Lower leg skin (tissue), 3 donors: ENCODE data around the gene LIMK1.

Experiments used
- POLR2A ChIP-seq, 2 donors: fragments of 450-650 bp; IDR thresholded peaks; one replicate each; pipeline ENCODE4 v1.6.1; 2016 to 2017; ENCODE audit warnings: antibody characterized with exemption in 2 of 2, mild to moderate bottlenecking in 1 of 2, moderate library complexity in 1 of 2
- TF ChIP-seq, protein P1 (sequence below), 3 donors: fragments of 450-650 bp; IDR thresholded peaks; one replicate each; pipeline ENCODE4 v1.5.1; 2016; ENCODE audit warnings: antibody characterized with exemption in 3 of 3, mild to moderate bottlenecking in 3 of 3, moderate library complexity in 2 of 3

DNA sequence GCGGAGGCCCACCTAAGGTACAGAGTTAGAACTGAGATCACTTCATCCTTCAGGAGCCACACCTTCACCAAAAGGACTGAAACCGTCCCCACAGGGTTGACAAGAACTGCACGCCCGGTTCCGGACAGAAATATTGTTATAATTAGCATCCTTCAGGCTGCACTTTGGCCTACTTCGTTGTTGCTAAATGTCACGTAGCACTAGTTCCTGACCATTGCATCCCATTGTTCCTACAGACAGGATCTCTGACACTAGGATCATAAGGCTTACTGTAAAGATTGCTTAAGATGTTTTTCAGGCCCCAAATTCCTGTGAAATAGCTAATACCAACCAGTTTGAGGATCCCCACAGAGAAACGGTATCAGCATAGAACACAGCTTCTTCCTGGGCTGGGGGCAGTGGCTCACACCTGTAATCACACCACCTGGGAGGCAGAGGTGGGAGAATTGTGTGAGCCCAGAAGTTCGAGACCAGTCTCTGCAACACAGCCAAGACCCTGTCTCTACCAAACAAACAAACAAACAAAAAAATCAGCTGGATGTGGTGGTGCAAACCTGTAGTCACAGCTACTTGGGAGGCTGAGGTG, 72.3 kb downstream of the LIMK1 start:
- TF ChIP-seq, protein P1, sequence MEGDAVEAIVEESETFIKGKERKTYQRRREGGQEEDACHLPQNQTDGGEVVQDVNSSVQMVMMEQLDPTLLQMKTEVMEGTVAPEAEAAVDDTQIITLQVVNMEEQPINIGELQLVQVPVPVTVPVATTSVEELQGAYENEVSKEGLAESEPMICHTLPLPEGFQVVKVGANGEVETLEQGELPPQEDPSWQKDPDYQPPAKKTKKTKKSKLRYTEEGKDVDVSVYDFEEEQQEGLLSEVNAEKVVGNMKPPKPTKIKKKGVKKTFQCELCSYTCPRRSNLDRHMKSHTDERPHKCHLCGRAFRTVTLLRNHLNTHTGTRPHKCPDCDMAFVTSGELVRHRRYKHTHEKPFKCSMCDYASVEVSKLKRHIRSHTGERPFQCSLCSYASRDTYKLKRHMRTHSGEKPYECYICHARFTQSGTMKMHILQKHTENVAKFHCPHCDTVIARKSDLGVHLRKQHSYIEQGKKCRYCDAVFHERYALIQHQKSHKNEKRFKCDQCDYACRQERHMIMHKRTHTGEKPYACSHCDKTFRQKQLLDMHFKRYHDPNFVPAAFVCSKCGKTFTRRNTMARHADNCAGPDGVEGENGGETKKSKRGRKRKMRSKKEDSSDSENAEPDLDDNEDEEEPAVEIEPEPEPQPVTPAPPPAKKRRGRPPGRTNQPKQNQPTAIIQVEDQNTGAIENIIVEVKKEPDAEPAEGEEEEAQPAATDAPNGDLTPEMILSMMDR (IDR thresholded peaks at IDR 0.05): no peak
- no peak for TF ChIP-seq POLR2A (IDR thresholded peaks at IDR 0.05)
